SK-N-SH treated with all-trans-retinoic acid at 6 μM for 48 hours (cell line): ENCODE measurements around the gene TMEM87B.

ENCODE experiments used
- ATAC-seq: fragments of 200-7000 bp; cut with Tn5 transposase; 3 replicates; pipeline ENCODE4 v1.9.1; 2020; ENCODE audit warnings: mild to moderate bottlenecking, moderate library complexity
- ARNTL ChIP-seq: fragments of 450-650 bp; formaldehyde crosslinking; IDR thresholded peaks from 2 replicates; pipeline ENCODE4 v1.5.0; 2020; ENCODE audit warnings: low read depth, mild to moderate bottlenecking, moderate library complexity, borderline replicate concordance
- BACH2 ChIP-seq: fragments of 250-450 bp; sonication (Bioruptor Pico); IDR thresholded peaks from 2 replicates; pipeline ENCODE4 v1.9.0; 2021; ENCODE audit warnings: mild to moderate bottlenecking, borderline replicate concordance
- ESRRG ChIP-seq: fragments of 250-450 bp; sonication (Bioruptor Pico); IDR thresholded peaks from 2 replicates; pipeline ENCODE4 v1.6.1; 2021; ENCODE audit warnings: mild to moderate bottlenecking
- GLIS3 ChIP-seq: fragments of 250-450 bp; sonication (Bioruptor Pico); IDR thresholded peaks from 2 replicates; pipeline ENCODE4 v1.5.0; 2020; ENCODE audit warnings: mild to moderate bottlenecking, moderate library complexity
- ISL1 ChIP-seq: fragments of 250-450 bp; sonication (Bioruptor Pico); IDR thresholded peaks from 2 replicates; pipeline ENCODE4 v2.1.2; 2022; ENCODE audit warnings: mild to moderate bottlenecking, moderate library complexity
- OSR1 ChIP-seq: fragments of 250-450 bp; sonication (Bioruptor Pico); IDR thresholded peaks from 2 replicates; pipeline ENCODE4 v1.8.0; 2022; ENCODE audit warnings: moderate library complexity, mild to moderate bottlenecking, inconsistent platforms
- PPARA ChIP-seq: fragments of 250-450 bp; sonication (Bioruptor Pico); IDR thresholded peaks from 2 replicates; pipeline ENCODE4 v1.5.0; 2020; ENCODE audit warnings: mild to moderate bottlenecking, borderline replicate concordance
- RARB ChIP-seq: fragments of 250-450 bp; sonication (Bioruptor Pico); IDR thresholded peaks from 2 replicates; pipeline ENCODE4 v1.8.0; 2021; ENCODE audit warnings: mild to moderate bottlenecking, moderate library complexity
- SNAI2 ChIP-seq: fragments of 250-450 bp; sonication (Bioruptor Pico); IDR thresholded peaks from 2 replicates; pipeline ENCODE4 v1.5.0; 2020; ENCODE audit warnings: mild to moderate bottlenecking, moderate library complexity
- TCF4 ChIP-seq: fragments of 250-450 bp; sonication (Bioruptor Pico); IDR thresholded peaks from 2 replicates; pipeline ENCODE4 v1.8.0; 2021; ENCODE audit warnings: mild to moderate bottlenecking, moderate library complexity, borderline replicate concordance
- TOX ChIP-seq: fragments of 250-450 bp; sonication (Bioruptor Pico); IDR thresholded peaks from 2 replicates; pipeline ENCODE4 v1.8.0; 2021; ENCODE audit warnings: mild to moderate bottlenecking, moderate library complexity, borderline replicate concordance
- ZC3H10 ChIP-seq: fragments of 250-450 bp; sonication (Bioruptor Pico); IDR thresholded peaks from 2 replicates; pipeline ENCODE4 v1.5.1; 2021; ENCODE audit warnings: mild to moderate bottlenecking, moderate library complexity
- ZFP3 ChIP-seq: fragments of 250-450 bp; sonication (Bioruptor Pico); IDR thresholded peaks from 2 replicates; pipeline ENCODE4 v1.5.0; 2020; ENCODE audit warnings: mild to moderate bottlenecking, moderate library complexity
- ZFP30 ChIP-seq: fragments of 450-650 bp; formaldehyde crosslinking; IDR thresholded peaks from 2 replicates; pipeline ENCODE4 v1.5.0; 2022; ENCODE audit warnings: mild to moderate bottlenecking, moderate library complexity
- ZNF565 ChIP-seq: fragments of 450-650 bp; formaldehyde crosslinking; conservative IDR thresholded peaks from 2 replicates; pipeline ENCODE4 v1.5.0; 2020; ENCODE audit warnings: low read depth, mild to moderate bottlenecking, moderate library complexity
- ZNF70 ChIP-seq: fragments of 450-650 bp; formaldehyde crosslinking; IDR thresholded peaks from 2 replicates; pipeline ENCODE4 v1.5.0; 2020; ENCODE audit warnings: mild to moderate bottlenecking, moderate library complexity
- ZNF8 ChIP-seq: fragments of 450-650 bp; formaldehyde crosslinking; IDR thresholded peaks from 2 replicates; pipeline ENCODE4 v1.5.0; 2020; ENCODE audit warnings: mild to moderate bottlenecking, moderate library complexity
- TF ChIP-seq, protein P1 (sequence below): fragments of 250-450 bp; sonication (Bioruptor Pico); IDR thresholded peaks from 2 replicates; pipeline ENCODE4 v1.8.0; 2020; ENCODE audit warnings: mild to moderate bottlenecking, moderate library complexity, borderline replicate concordance
- TF ChIP-seq, protein P2 (sequence below): fragments of 250-450 bp; sonication (Bioruptor Pico); IDR thresholded peaks from 2 replicates; pipeline ENCODE4 v1.5.1; 2020; ENCODE audit warnings: low read depth, mild to moderate bottlenecking, moderate library complexity
- TF ChIP-seq, protein P3 (sequence below): fragments of 250-450 bp; sonication (Bioruptor Pico); IDR thresholded peaks from 2 replicates; pipeline ENCODE4 v1.5.1; 2021; ENCODE audit warnings: mild to moderate bottlenecking, moderate library complexity
- TF ChIP-seq, protein P4 (sequence below): fragments of 250-450 bp; sonication (Bioruptor Pico); IDR thresholded peaks from 2 replicates; pipeline ENCODE4 v1.8.0; 2021; ENCODE audit warnings: low read depth, mild to moderate bottlenecking, moderate library complexity, borderline replicate concordance
- TF ChIP-seq, protein P5 (sequence below): fragments of 250-450 bp; sonication (Bioruptor Pico); IDR thresholded peaks from 2 replicates; pipeline ENCODE4 v1.5.0; 2020; ENCODE audit warnings: mild to moderate bottlenecking, moderate library complexity

TMEM87B gene

DNA sequence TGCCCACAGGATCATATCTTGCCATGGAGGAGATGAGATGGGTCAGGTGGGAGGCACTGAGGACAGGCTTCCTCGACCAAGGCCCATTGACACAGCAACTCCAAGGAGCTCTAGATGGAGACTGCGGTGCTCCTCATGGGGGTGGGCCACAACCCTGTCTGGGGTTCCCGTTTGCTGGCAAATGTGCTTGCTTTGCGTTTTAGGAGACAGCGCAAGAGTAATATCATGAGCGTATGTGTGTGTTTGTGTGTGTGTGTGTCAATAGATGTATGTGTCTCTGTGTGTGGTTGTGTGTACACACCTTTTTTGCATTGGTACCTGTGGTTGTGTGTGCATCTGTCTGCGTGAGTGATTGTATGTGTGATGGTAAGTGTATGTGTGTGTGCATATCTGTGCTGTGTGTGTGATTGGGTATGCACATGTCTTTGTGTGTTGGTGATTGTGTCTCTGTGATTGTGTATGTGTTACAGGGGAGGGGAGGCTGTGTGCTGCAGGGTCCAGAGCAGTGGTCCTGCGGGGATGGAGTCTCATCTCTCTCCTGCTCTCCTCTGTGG is 87.5 kb downstream of the TMEM87B start:
- TF ChIP-seq ZNF70 (CRISPR knock-in tag) (no peak), ZFP30 (CRISPR knock-in tag) (no peak), GLIS3 (CRISPR knock-in tag) (no peak), TCF4 (CRISPR knock-in tag) (no peak), ZNF565 (CRISPR knock-in tag) (no peak), OSR1 (CRISPR knock-in tag) (no peak), ISL1 (CRISPR knock-in tag) (no peak), RARB (CRISPR knock-in tag) (no peak), ESRRG (CRISPR knock-in tag) (no peak), ARNTL (CRISPR knock-in tag) (no peak), BACH2 (no peak)
- TF ChIP-seq, protein P1, sequence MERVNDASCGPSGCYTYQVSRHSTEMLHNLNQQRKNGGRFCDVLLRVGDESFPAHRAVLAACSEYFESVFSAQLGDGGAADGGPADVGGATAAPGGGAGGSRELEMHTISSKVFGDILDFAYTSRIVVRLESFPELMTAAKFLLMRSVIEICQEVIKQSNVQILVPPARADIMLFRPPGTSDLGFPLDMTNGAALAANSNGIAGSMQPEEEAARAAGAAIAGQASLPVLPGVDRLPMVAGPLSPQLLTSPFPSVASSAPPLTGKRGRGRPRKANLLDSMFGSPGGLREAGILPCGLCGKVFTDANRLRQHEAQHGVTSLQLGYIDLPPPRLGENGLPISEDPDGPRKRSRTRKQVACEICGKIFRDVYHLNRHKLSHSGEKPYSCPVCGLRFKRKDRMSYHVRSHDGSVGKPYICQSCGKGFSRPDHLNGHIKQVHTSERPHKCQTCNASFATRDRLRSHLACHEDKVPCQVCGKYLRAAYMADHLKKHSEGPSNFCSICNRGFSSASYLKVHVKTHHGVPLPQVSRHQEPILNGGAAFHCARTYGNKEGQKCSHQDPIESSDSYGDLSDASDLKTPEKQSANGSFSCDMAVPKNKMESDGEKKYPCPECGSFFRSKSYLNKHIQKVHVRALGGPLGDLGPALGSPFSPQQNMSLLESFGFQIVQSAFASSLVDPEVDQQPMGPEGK (CRISPR knock-in tag), result no peak
- TF ChIP-seq, protein P2, sequence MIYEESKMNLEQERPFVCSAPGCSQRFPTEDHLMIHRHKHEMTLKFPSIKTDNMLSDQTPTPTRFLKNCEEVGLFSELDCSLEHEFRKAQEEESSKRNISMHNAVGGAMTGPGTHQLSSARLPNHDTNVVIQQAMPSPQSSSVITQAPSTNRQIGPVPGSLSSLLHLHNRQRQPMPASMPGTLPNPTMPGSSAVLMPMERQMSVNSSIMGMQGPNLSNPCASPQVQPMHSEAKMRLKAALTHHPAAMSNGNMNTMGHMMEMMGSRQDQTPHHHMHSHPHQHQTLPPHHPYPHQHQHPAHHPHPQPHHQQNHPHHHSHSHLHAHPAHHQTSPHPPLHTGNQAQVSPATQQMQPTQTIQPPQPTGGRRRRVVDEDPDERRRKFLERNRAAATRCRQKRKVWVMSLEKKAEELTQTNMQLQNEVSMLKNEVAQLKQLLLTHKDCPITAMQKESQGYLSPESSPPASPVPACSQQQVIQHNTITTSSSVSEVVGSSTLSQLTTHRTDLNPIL (CRISPR knock-in tag), result no peak
- ATAC-seq, result no peak

DNA sequence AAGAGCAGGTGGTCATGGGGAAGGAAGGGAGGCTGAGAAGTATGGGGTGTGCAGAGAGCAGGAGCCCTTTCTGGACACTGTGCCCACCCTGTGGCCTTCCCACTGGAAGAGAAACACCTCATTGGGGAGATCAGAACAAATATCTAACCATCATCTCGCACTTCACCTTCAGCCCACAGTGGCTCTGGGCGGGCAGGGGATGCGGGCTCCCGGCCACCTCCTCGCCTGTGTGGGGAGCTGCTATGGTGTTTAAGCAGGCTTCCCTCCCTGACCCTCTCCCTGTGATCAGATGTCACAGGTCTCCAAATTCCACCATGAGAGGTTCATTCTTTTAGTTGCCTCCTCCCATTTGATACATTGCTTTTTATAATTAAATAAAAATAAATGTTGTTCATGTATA is 88.1 kb downstream of the TMEM87B start:
- ATAC-seq, result no peak

DNA sequence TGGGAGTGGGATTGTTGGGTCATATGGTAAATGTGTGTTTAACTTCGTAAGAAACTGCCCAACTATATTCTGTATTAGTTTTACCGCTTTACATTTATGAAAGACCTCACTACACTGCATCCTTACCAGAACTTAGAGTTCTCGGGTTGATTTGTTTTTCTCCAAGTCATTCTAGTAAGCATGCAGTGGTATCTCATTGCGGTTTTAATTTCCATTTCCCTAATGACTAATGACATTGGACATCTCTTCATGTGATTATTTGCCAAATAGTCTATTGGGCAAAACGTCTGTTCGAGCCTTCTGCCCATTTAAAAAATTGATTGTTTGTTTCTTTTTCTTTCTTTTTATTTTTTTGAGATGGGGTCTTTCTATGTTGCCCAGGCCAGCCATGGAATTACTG is 89.9 kb downstream of the TMEM87B start:
- ATAC-seq, result no peak
- TF ChIP-seq, protein P1 (CRISPR knock-in tag), result no peak
- TF ChIP-seq SNAI2 (CRISPR knock-in tag) (no peak), RARB (CRISPR knock-in tag) (no peak), ISL1 (CRISPR knock-in tag) (no peak), ZFP3 (no peak), ZNF565 (CRISPR knock-in tag) (no peak), ZC3H10 (CRISPR knock-in tag) (no peak), TOX (no peak), ZNF8 (CRISPR knock-in tag) (no peak), ESRRG (CRISPR knock-in tag) (no peak), ZNF70 (CRISPR knock-in tag) (no peak)
- TF ChIP-seq, protein P3, sequence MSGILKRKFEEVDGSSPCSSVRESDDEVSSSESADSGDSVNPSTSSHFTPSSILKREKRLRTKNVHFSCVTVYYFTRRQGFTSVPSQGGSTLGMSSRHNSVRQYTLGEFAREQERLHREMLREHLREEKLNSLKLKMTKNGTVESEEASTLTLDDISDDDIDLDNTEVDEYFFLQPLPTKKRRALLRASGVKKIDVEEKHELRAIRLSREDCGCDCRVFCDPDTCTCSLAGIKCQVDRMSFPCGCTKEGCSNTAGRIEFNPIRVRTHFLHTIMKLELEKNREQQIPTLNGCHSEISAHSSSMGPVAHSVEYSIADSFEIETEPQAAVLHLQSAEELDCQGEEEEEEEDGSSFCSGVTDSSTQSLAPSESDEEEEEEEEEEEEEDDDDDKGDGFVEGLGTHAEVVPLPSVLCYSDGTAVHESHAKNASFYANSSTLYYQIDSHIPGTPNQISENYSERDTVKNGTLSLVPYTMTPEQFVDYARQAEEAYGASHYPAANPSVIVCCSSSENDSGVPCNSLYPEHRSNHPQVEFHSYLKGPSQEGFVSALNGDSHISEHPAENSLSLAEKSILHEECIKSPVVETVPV (CRISPR knock-in tag), result no peak
- TF ChIP-seq, protein P4, sequence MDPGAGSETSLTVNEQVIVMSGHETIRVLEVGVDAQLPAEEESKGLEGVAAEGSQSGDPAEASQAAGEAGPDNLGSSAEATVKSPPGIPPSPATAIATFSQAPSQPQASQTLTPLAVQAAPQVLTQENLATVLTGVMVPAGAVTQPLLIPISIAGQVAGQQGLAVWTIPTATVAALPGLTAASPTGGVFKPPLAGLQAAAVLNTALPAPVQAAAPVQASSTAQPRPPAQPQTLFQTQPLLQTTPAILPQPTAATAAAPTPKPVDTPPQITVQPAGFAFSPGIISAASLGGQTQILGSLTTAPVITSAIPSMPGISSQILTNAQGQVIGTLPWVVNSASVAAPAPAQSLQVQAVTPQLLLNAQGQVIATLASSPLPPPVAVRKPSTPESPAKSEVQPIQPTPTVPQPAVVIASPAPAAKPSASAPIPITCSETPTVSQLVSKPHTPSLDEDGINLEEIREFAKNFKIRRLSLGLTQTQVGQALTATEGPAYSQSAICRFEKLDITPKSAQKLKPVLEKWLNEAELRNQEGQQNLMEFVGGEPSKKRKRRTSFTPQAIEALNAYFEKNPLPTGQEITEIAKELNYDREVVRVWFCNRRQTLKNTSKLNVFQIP (CRISPR knock-in tag), result no peak

More for the DNA sequence above, 88.1 kb downstream of the TMEM87B start:
- TF ChIP-seq ARNTL (CRISPR knock-in tag) (no peak), ESRRG (CRISPR knock-in tag) (no peak), PPARA (CRISPR knock-in tag) (no peak), ZFP3 (no peak), ZNF8 (CRISPR knock-in tag) (no peak), ZNF565 (CRISPR knock-in tag) (no peak), TOX (no peak), TCF4 (CRISPR knock-in tag) (no peak)
- TF ChIP-seq, protein P5, sequence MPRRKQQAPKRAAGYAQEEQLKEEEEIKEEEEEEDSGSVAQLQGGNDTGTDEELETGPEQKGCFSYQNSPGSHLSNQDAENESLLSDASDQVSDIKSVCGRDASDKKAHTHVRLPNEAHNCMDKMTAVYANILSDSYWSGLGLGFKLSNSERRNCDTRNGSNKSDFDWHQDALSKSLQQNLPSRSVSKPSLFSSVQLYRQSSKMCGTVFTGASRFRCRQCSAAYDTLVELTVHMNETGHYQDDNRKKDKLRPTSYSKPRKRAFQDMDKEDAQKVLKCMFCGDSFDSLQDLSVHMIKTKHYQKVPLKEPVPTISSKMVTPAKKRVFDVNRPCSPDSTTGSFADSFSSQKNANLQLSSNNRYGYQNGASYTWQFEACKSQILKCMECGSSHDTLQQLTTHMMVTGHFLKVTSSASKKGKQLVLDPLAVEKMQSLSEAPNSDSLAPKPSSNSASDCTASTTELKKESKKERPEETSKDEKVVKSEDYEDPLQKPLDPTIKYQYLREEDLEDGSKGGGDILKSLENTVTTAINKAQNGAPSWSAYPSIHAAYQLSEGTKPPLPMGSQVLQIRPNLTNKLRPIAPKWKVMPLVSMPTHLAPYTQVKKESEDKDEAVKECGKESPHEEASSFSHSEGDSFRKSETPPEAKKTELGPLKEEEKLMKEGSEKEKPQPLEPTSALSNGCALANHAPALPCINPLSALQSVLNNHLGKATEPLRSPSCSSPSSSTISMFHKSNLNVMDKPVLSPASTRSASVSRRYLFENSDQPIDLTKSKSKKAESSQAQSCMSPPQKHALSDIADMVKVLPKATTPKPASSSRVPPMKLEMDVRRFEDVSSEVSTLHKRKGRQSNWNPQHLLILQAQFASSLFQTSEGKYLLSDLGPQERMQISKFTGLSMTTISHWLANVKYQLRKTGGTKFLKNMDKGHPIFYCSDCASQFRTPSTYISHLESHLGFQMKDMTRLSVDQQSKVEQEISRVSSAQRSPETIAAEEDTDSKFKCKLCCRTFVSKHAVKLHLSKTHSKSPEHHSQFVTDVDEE (CRISPR knock-in tag), result no peak
